HepG2 (cell line): Measurements from ENCODE around the gene PBLD.
"Not testable (repeated sequence)": the region's sequence is repeated elsewhere in the genome, so short reads cannot be mapped to it uniquely, and the experiment has no call there.

ENCODE experiments used
- ASH2L ChIP-seq: fragments of 300-600, 200-600 bp; sonication (generic); IDR thresholded peaks from 2 replicates; pipeline ENCODE4 v1.7.0; 2017; ENCODE audit warnings: low read depth, mild to moderate bottlenecking, moderate library complexity, mixed read lengths, low read length; ENCODE audit not compliant: insufficient read length
- CHD2 ChIP-seq: IDR thresholded peaks from 2 replicates; pipeline ENCODE4 v1.6.1; 2011; ENCODE audit warnings: low read depth, low read length, improper control_type of control experiment
- EP300 ChIP-seq, 3 experiments: sonication (generic) in 1 of 3; formaldehyde crosslinking in 1 of 3; IDR thresholded peaks; 2 replicates each; pipeline versions ENCODE4 v1.5.1 to v1.6.1; 2011 to 2020; ENCODE audit warnings: low read depth in 2 of 3, low read length in 2 of 3, borderline replicate concordance in 1 of 3, improper control_type of control experiment in 1 of 3, mild to moderate bottlenecking in 1 of 3, missing genetic modification reagents in 1 of 3, moderate library complexity in 1 of 3
- JUN ChIP-seq: sonication (generic); formaldehyde crosslinking; IDR thresholded peaks from 2 replicates; pipeline ENCODE4 v1.4.0; 2020; ENCODE audit warnings: mild to moderate bottlenecking, missing genetic modification reagents
- NR2F1 ChIP-seq, 2 experiments: fragments of 450-650 bp in 1 of 2; formaldehyde crosslinking in 1 of 2; IDR thresholded peaks; 2 replicates each; pipeline versions ENCODE4 v1.5.0 to v1.6.1; 2016 to 2020; ENCODE audit warnings: mild to moderate bottlenecking in 1 of 2, missing compliant biosample characterization in 1 of 2, missing genetic modification reagents in 1 of 2, moderate library complexity in 1 of 2
- POLR2A ChIP-seq, 2 experiments: IDR thresholded peaks; 2 replicates each; pipeline ENCODE4 v1.6.1; 2011; ENCODE audit warnings: low read depth in 2 of 2, low read length in 2 of 2, mild to moderate bottlenecking in 1 of 2, moderate library complexity in 1 of 2; ENCODE audit not compliant: insufficient read depth in 1 of 2
- RFXAP ChIP-seq: sonication (generic); formaldehyde crosslinking; IDR thresholded peaks from 2 replicates; pipeline ENCODE4 v1.4.0; 2020; ENCODE audit warnings: missing genetic modification reagents, borderline replicate concordance
- TAF1 ChIP-seq: sonication (generic); formaldehyde crosslinking; IDR thresholded peaks from 2 replicates; pipeline ENCODE4 v1.4.0; 2020; ENCODE audit warnings: missing genetic modification reagents
- TF ChIP-seq, protein P1 (sequence below): sonication (generic); formaldehyde crosslinking; IDR thresholded peaks from 2 replicates; pipeline ENCODE4 v1.5.0; 2020; ENCODE audit warnings: mild to moderate bottlenecking, missing genetic modification reagents, moderate library complexity
- TF ChIP-seq, protein P2 (sequence below): sonication (generic); formaldehyde crosslinking; IDR thresholded peaks from 2 replicates; pipeline ENCODE4 v1.4.0; 2020; ENCODE audit warnings: missing genetic modification reagents

DNA sequence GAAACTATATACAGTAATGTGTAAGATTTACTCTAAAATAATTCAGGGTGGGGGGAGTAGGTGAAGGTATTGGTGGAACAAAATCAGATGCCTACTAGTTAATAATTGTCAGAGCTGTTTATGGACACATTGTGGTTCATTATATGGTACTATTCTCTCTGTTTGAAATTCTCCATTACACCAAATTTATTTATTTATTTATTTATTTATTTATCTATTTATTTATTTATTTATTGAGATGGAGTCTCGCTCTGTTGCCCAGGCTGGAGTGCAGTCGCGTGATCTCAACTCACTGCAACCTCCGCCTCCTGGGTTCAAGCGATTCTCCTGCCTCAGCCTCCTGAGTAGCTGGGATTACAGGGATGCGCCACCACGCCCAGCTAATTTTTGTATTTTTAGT lies 86.3 kb downstream of the PBLD start:
- not testable (repeated sequence) for TF ChIP-seq JUN (CRISPR knock-in tag); EP300 (IDR thresholded peaks at IDR 0.05; ENCODE audit: low read depth in 2 of 2, low read length in 2 of 2); EP300 (CRISPR knock-in tag; IDR thresholded peaks at IDR 0.05; ENCODE audit: borderline replicate concordance); CHD2; TAF1 (CRISPR knock-in tag); RFXAP (CRISPR knock-in tag); POLR2A (IDR thresholded peaks at IDR 0.05; ENCODE audit: insufficient read depth in 1 of 2, low read depth in 2 of 2, low read length in 2 of 2); ASH2L; NR2F1 (CRISPR knock-in tag; IDR thresholded peaks at IDR 0.05)
- TF ChIP-seq, protein P1, sequence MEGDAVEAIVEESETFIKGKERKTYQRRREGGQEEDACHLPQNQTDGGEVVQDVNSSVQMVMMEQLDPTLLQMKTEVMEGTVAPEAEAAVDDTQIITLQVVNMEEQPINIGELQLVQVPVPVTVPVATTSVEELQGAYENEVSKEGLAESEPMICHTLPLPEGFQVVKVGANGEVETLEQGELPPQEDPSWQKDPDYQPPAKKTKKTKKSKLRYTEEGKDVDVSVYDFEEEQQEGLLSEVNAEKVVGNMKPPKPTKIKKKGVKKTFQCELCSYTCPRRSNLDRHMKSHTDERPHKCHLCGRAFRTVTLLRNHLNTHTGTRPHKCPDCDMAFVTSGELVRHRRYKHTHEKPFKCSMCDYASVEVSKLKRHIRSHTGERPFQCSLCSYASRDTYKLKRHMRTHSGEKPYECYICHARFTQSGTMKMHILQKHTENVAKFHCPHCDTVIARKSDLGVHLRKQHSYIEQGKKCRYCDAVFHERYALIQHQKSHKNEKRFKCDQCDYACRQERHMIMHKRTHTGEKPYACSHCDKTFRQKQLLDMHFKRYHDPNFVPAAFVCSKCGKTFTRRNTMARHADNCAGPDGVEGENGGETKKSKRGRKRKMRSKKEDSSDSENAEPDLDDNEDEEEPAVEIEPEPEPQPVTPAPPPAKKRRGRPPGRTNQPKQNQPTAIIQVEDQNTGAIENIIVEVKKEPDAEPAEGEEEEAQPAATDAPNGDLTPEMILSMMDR (CRISPR knock-in tag) = not testable (repeated sequence)
- TF ChIP-seq, protein P2, sequence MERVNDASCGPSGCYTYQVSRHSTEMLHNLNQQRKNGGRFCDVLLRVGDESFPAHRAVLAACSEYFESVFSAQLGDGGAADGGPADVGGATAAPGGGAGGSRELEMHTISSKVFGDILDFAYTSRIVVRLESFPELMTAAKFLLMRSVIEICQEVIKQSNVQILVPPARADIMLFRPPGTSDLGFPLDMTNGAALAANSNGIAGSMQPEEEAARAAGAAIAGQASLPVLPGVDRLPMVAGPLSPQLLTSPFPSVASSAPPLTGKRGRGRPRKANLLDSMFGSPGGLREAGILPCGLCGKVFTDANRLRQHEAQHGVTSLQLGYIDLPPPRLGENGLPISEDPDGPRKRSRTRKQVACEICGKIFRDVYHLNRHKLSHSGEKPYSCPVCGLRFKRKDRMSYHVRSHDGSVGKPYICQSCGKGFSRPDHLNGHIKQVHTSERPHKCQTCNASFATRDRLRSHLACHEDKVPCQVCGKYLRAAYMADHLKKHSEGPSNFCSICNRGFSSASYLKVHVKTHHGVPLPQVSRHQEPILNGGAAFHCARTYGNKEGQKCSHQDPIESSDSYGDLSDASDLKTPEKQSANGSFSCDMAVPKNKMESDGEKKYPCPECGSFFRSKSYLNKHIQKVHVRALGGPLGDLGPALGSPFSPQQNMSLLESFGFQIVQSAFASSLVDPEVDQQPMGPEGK (CRISPR knock-in tag) = not testable (repeated sequence)
